Transverse colon (tissue), 3 donors: ENCODE results near the gene BNIP3.

Source experiments
- EP300 ChIP-seq: sonication (generic); formaldehyde crosslinking; IDR thresholded peaks from one replicate; pipeline ENCODE4 v1.6.1; 2017; ENCODE audit warnings: antibody characterized with exemption, low read depth
- TF ChIP-seq, protein P1 (sequence below), 5 experiments: fragments of 200-600 bp in 3 of 5; fragments of 450-650 bp in 2 of 5; sonication (generic) in 3 of 5; IDR thresholded peaks; 1 replicate in 2 of 5; 2 replicates in 3 of 5; pipeline ENCODE4 v1.5.1; 2016 to 2017; ENCODE audit warnings: antibody characterized with exemption in 5 of 5, inconsistent platforms in 3 of 5, mild to moderate bottlenecking in 2 of 5, moderate library complexity in 1 of 5

DNA sequence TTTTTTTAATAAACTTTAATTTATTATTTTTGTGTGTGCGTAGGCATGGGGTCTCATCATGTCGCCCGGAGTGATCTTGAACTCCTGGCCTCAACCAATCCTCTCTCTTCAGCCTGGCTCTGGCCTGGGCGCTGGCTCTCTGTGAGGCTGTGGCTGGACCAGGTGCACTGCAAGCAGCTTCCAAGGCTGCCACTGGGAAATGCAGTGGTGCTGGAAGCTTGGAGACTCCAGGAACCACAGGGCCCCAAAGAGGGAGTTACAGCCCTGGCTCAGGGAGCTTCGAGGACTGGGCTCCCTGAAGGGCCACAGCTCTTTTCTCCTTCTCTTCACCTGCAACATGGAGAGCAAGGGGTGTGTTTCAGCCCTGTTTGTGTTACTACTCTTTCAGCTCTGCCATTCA, 36.7 kb upstream of the BNIP3 start:
- TF ChIP-seq, protein P1, sequence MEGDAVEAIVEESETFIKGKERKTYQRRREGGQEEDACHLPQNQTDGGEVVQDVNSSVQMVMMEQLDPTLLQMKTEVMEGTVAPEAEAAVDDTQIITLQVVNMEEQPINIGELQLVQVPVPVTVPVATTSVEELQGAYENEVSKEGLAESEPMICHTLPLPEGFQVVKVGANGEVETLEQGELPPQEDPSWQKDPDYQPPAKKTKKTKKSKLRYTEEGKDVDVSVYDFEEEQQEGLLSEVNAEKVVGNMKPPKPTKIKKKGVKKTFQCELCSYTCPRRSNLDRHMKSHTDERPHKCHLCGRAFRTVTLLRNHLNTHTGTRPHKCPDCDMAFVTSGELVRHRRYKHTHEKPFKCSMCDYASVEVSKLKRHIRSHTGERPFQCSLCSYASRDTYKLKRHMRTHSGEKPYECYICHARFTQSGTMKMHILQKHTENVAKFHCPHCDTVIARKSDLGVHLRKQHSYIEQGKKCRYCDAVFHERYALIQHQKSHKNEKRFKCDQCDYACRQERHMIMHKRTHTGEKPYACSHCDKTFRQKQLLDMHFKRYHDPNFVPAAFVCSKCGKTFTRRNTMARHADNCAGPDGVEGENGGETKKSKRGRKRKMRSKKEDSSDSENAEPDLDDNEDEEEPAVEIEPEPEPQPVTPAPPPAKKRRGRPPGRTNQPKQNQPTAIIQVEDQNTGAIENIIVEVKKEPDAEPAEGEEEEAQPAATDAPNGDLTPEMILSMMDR (IDR thresholded peaks at IDR 0.05): no peak
- TF ChIP-seq EP300: no peak
